ENCODE results near the gene MLH1. TPM values are rescaled to one million over a fixed set of nuclear protein-coding genes. Genes with fewer than 3 reads are reported as not detected.
"Not testable (repeated sequence)": the region's sequence is repeated elsewhere in the genome, so short reads cannot be mapped to it uniquely, and the experiment has no call there.

MLH1 gene
- total RNA-seq, 1 donor from 2014 or later, result 56.4 TPM

GRCh38 chr3:37031096-37031682 is 37.9 kb downstream of the MLH1 start:
- intact Hi-C loops (cut with micrococcal nuclease), result no loop called here

DNA sequence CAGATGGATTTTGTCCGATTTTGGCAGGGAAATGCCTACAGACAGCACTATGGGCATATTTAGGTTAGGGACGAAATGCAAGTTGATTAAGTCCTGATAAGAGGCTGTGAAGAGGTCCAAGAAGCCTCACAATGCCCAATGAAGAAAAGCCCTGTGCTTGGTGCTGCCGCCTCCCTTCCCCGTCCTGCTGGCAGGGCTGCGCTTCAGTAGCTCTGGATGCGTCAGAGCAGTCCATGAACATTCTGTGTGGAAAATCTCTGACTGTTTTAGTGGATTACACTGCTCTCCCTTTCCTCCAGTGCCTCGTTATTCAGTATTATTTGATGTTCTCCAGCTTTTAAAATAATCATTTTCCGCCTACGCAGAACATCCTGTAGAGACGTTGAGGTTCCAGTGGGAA is 39.6 kb downstream of the MLH1 start:
- intact Hi-C loops (cut with micrococcal nuclease), result no loop called here

GRCh38 chr3:37037352-37037751 is 44.0 kb downstream of the MLH1 start:
- intact Hi-C loops (cut with micrococcal nuclease), result no loop called here

DNA sequence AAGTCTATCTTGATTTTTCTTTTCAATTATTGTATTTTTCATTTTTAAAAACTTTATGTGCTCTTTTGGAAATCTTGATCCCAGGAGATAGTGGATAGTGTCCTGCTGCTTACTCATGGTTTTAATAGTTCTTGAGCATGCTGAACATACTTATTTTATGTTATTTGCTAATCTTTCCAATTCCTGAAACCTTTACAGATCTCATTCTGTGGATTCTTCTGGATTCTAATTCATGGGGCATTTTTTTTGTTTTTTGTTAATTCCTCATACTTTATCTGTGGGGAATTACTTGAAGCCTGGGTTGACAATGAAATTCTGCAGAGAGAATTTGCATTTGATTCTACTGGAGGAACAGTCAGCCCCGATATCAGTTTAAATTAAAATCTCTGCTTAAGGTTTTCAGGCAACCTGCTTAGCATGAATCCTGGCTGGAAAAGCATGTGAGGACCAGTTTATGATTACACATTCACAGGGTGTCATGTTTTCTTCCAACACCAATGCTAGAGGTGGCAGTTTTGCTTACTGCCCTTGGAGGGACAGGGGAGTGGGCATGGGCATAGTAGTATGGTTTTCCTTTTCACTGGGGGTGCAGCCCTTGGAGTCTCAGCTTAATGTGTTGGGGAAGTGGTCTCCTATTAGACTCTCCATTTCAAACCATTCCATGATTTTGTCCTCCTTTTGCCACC is 46.0 kb downstream of the MLH1 start:
- intact Hi-C loops (cut with micrococcal nuclease), result no loop called here

GRCh38 chr3:37040231-37040630 is 46.9 kb downstream of the MLH1 start:
- intact Hi-C loops (cut with micrococcal nuclease), result no loop called here

DNA sequence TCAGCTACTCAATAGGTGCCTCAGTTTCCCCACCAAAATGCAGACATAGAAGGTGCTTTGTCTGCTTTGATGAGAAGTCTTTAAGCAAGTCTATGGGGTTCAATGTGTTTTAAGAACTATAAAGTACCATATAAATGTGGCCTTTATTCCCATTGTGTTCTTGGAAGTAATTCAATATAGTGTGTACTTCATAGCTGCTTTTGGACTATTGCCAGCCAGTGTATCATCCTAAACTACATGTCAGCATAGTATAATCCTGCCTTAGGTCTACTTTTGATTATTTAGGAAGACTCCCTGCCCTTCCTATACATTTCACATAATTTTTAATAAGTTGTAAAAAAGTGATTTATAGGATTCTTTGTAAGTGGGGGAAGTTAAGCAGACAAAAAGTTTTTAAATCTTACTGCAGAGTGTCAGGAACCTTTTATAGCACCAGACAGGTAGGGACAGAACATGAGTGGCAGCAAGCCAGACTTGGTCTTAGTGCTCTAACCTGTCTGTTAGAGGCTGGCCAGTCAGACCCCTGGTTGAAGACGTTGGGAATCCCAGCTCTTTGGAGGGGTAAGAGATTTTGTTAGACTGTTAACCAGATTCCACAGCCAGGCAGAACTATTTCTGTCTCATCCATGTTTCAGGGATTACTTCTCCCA is 48.4 kb downstream of the MLH1 start:
- intact Hi-C loops (cut with micrococcal nuclease), result no loop called here

GRCh38 chr3:37042712-37043111 is 49.4 kb downstream of the MLH1 start:
- intact Hi-C loops (cut with micrococcal nuclease), result not testable (repeated sequence)

DNA sequence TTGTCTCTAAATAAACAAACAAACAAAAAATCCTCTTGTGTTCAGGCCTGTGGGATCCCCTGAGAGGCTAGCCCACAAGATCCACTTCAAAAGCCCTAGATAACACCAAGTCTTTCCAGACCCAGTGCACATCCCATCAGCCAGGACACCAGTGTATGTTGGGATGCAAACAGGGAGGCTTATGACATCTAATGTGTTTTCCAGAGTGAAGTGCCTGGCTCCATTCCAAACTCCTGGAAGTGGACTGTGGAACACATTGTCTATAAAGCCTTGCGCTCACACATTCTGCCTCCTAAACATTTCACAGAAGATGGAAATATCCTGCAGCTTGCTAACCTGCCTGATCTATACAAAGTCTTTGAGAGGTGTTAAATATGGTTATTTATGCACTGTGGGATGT is 57.0 kb downstream of the MLH1 start:
- intact Hi-C loops (cut with micrococcal nuclease), result no loop called here

- intact Hi-C loops (cut with micrococcal nuclease), result no loop called here
These were observed 59.5 kb downstream of the MLH1 start for GRCh38 chr3:37052860-37053259.

- intact Hi-C loops (cut with micrococcal nuclease), result no loop called here
These were observed 60.0 kb downstream of the MLH1 start for GRCh38 chr3:37053337-37053736.

- intact Hi-C loops (cut with micrococcal nuclease), result no loop called here
These were observed 60.4 kb downstream of the MLH1 start for GRCh38 chr3:37053753-37054152.

GRCh38 chr3:37054370-37054769 is 61.1 kb downstream of the MLH1 start:
- intact Hi-C loops (cut with micrococcal nuclease), result no loop called here

DNA sequence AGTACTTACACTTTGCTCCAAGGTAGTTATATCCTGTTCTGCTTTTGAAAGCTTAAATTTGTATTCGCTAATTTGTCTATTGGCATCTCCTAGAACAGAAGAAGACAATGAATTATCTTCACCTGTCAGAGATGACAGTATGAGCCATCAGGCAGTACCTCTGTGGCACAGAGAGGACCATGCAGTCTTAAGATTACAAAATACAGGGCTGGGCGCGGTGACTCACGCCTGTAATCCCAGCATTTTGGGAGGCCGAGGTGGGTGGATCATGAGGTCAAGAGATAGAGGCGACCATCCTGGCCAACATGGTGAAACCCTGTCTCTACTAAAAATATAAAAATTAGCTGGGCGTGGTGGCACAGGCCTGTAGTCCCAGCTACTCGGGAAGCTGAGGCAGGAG is 61.8 kb downstream of the MLH1 start:
- intact Hi-C loops (cut with micrococcal nuclease), result not testable (repeated sequence)

DNA sequence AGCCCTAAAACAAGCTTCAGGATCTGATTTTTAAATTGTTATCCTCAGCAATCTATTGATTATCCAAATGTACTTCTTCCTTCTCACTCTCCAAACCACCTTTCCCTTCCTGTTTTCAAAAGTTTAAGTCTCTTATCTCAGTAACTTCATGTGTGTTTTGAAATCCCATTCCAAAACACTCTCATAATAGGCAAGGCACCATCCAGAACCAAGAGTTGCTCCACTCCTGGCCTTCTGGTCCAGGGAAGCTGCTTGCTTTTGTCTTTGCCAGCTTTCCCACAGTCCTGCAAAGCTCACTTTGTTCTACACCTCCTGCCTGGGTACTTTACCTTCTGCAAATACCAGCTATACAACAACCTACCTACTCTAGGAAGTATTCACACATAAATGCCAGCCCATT is 63.5 kb downstream of the MLH1 start:
- intact Hi-C loops (cut with micrococcal nuclease), result no loop called here

GRCh38 chr3:37058117-37058516 is 64.8 kb downstream of the MLH1 start:
- intact Hi-C loops (cut with micrococcal nuclease), result no loop called here

DNA sequence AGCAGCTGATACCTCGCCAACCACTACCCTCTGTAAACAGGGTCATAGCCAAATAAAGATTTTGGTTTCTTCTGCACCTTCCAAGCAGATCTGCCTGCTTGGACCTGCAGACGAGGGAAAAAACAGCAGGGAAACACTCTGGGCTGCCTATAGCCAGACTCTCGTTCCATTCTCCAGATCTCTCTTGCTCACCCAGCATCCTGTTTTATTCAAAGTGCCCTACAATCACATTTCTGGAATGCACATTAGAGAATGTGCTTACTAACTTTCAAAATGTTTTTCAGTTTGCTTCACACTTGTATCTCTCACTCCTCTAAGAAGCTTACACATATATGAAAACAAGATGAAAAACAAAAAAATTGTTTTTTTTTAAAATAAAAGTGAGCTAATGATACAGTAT is 71.4 kb downstream of the MLH1 start:
- intact Hi-C loops (cut with micrococcal nuclease), result no loop called here

GRCh38 chr3:37067577-37067976 is 74.3 kb downstream of the MLH1 start:
- intact Hi-C loops (cut with micrococcal nuclease), result no loop called here

- intact Hi-C loops (cut with micrococcal nuclease), result no loop called here
These were observed 74.7 kb downstream of the MLH1 start for GRCh38 chr3:37068031-37068430.

GRCh38 chr3:37071921-37072320 is 78.6 kb downstream of the MLH1 start:
- intact Hi-C loops (cut with micrococcal nuclease), result no loop called here

- intact Hi-C loops (cut with micrococcal nuclease), result no loop called here
These were observed 79.6 kb downstream of the MLH1 start for GRCh38 chr3:37072892-37073291.

DNA sequence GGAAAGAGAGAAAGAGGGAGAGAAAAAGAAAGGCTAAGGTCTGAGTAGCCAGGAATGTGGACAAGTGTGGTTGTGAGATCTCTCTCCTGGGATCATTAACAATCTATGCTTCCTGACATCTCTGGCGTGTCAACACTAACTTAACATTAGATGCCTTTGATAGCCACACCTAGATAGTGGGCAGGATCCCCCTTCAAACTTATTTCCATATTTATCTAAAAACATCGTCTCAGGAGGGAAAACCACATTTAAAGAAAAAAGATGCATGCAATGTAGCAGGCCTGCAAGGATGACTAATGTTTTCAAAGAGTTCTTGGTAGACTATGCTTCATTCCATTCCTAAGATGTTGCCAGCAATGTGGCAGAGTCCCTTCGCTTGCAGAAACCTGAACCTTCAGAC is 80.9 kb downstream of the MLH1 start:
- intact Hi-C loops (cut with micrococcal nuclease), result no loop called here

DNA sequence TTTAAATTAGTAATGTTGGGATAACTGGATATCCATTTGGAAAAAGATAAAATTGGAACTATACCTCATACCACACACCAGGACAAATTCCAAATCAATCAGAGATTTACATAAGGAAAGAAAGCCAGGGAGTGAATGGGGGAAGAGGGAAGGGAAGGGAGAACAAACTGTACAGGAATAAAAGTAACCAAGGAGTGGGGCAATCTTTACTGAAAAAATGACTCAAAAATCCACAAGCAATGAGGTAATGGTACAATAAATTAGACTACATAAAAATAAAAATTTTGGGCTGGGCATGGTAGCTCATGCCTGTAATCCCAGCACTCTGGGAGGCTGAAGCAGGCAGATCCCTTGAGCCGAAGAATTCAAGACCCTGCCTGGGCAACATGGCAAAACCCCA is 82.6 kb downstream of the MLH1 start:
- intact Hi-C loops (cut with micrococcal nuclease), result no loop called here

DNA sequence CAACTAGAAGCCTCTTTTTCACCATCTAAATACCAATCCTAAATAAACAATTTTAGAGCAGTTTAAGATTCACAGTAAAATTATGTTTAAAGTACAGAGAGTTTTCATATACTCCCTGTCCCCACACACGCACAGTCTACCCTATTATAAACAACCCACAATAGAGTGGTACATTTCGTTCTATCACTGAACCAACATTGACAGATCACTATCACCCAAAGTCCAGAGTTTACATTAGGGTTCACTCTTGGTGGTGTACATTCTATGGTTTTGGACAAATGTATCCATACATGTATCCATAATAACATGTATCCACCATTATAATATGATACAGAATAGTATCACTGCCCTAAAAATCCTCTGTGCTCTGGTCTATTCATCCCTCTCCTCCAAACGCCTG is 89.0 kb downstream of the MLH1 start:
- intact Hi-C loops (cut with micrococcal nuclease), result no loop called here
